A549 (cell line): ENCODE measurements around the gene AUH.

ENCODE experiments used
- CHD2 ChIP-seq: fragments of 150-350 bp; IDR thresholded peaks from 2 replicates; pipeline ENCODE4 v1.6.1; 2014; ENCODE audit warnings: low read length; ENCODE audit not compliant: partially characterized antibody
- CTCF ChIP-seq: fragments of >200 bp; sonication (Bioruptor Twin); formaldehyde crosslinking; IDR thresholded peaks from 3 replicates; pipeline ENCODE4 v1.5.1; 2016
- EP300 ChIP-seq, 2 experiments: fragments of >200 bp; sonication (Bioruptor Twin); formaldehyde crosslinking; IDR thresholded peaks; 2 replicates in 1 of 2; 3 replicates in 1 of 2; pipeline ENCODE4 v1.6.1; 2016 to 2017
- HES2 ChIP-seq: fragments of >200 bp; sonication (Bioruptor Twin); formaldehyde crosslinking; IDR thresholded peaks from 2 replicates; pipeline ENCODE4 v1.6.1; 2016
- HOXA7 ChIP-seq: fragments of 250-450 bp; sonication (Bioruptor Pico); IDR thresholded peaks from 2 replicates; pipeline ENCODE4 v1.5.0; 2020; ENCODE audit warnings: mild to moderate bottlenecking, moderate library complexity
- POLR2A ChIP-seq: IDR thresholded peaks from 2 replicates; pipeline ENCODE4 v1.6.1; 2012; ENCODE audit warnings: mild to moderate bottlenecking, low read length
- POLR2AphosphoS2 ChIP-seq: conservative IDR thresholded peaks from 2 replicates; pipeline ENCODE4 v1.6.1; 2012; ENCODE audit warnings: low read length, improper control_type of control experiment, inconsistent platforms
- RARB ChIP-seq: fragments of 250-450 bp; sonication (Bioruptor Pico); IDR thresholded peaks from 2 replicates; pipeline ENCODE4 v1.8.0; 2021; ENCODE audit warnings: mild to moderate bottlenecking, moderate library complexity
- SMC3 ChIP-seq: fragments of >200 bp; sonication (Bioruptor Twin); formaldehyde crosslinking; IDR thresholded peaks from 3 replicates; pipeline ENCODE4 v1.6.1; 2018; ENCODE audit warnings: inconsistent platforms

- TF ChIP-seq CTCF (no peak), POLR2AphosphoS2 (no peak), HOXA7 (CRISPR knock-in tag) (no peak), POLR2A (no peak), EP300 (IDR thresholded peaks at IDR 0.05) (no peak), RARB (CRISPR knock-in tag) (no peak), CHD2 (no peak), HES2 (no peak), SMC3 (no peak)
These were observed 30.1 kb upstream of the AUH start for GRCh38 chr9:91391818-91392217.
